ENCODE measurements around the gene ARHGAP22.

DNA sequence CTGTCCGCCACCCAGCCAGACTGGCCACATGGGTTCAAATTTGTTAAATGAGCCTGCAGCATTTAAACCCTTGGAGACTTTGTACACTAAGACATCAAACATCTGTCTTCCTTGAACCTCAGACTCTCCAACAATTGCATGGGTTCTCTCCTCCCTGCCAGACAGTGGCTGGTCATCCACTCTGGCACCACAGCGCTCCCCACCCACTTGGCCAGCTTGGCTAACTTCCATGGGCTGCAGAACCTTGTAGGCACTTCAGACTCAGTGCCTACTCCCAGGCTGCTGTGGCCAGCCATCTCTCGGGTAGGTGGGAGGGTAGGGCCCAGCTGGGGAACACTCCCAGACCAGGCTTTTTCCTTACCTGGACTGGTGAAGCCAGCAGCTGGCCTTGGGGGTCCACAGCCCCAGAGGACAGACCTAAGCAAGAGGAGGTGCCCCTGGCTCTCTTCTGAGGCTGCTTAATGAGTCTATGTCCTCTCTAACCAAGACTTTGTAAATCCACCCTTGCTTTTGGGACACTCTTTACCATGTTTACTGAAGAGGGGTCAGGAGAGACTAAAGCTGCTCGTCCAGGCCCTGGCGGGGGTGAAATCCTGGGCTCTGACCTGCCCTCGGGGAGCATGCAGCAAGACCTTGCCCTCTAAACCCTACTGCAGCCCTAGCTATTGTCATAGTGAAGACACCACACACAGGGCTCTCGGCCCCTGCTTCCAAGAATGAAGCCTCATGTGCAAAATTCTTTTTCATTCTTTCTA is 82.7 kb downstream of the ARHGAP22 start:
- TF ChIP-seq, protein P1, sequence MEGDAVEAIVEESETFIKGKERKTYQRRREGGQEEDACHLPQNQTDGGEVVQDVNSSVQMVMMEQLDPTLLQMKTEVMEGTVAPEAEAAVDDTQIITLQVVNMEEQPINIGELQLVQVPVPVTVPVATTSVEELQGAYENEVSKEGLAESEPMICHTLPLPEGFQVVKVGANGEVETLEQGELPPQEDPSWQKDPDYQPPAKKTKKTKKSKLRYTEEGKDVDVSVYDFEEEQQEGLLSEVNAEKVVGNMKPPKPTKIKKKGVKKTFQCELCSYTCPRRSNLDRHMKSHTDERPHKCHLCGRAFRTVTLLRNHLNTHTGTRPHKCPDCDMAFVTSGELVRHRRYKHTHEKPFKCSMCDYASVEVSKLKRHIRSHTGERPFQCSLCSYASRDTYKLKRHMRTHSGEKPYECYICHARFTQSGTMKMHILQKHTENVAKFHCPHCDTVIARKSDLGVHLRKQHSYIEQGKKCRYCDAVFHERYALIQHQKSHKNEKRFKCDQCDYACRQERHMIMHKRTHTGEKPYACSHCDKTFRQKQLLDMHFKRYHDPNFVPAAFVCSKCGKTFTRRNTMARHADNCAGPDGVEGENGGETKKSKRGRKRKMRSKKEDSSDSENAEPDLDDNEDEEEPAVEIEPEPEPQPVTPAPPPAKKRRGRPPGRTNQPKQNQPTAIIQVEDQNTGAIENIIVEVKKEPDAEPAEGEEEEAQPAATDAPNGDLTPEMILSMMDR (IDR thresholded peaks at IDR 0.05; ENCODE audit: insufficient read depth, low read length), result no peak
- no peak for TF ChIP-seq POLR2AphosphoS5 (IDR thresholded peaks at IDR 0.05; ENCODE audit: low read depth)
